HG03066 (cell line): ENCODE measurements around the gene GRM1.

Experiments used
- ATAC-seq: cut with Tn5 transposase; IDR thresholded peaks from one replicate; pipeline ENCODE4 v1.9.1; 2021; ENCODE audit warnings: low read depth; ENCODE audit not compliant: unreplicated experiment

The GRM1 gene

DNA sequence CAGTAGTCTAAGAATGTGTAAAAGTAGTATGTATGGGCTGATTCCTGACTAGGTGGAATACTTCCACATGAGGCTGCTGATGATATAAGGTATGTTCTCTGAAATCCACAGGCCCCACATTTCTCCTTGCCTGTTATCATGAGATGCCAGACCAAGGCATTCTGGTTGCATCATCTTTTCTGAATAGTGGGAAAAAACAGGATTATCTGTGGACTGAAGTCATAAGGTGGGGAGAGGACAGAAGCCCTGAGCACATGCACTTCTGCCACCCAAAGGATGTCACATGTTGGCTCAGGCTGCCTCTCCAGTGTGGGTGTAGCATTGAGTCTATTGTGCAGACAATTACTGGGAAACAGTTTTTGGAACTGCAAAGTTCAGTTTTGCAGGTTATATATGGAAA lies 330.3 kb downstream of the GRM1 start:
- ATAC-seq: no peak

DNA sequence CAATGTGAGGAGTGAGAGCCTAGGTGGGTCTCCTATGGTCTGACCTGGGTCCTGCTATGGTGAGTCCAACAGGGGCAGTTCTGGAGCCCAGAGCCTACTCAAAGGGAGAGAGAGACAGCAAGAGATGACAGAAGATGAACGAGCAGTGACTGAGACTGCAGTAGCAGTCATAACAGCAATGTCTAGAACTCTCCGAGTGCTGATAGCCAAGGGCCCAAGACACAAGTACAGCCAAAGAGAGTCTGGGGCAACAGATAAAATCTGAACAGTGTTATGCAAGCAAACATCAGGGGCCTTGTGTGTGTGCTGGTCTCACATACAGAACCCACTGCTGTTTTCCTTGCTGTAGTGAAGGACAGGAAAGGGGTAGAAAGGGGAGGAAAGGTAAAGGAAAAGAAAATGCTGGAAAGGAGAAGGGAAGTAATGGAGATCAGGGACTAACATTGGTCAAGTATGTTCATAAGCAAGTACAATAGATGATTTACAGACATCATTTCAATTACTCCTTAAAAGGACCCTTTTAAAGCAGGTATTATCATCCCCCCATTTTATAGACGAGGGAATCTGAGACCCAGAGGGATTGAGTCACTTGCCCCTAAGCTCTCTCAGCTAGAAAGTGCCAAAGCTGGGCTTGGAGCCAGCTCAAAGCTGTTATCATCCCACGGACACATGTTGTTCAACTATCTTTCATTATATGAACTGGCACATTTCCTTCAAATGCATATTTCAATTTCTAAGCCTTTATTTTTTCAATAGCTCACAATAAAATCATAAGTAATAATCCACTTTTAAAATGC lies 332.5 kb downstream of the GRM1 start:
- no peak for ATAC-seq

DNA sequence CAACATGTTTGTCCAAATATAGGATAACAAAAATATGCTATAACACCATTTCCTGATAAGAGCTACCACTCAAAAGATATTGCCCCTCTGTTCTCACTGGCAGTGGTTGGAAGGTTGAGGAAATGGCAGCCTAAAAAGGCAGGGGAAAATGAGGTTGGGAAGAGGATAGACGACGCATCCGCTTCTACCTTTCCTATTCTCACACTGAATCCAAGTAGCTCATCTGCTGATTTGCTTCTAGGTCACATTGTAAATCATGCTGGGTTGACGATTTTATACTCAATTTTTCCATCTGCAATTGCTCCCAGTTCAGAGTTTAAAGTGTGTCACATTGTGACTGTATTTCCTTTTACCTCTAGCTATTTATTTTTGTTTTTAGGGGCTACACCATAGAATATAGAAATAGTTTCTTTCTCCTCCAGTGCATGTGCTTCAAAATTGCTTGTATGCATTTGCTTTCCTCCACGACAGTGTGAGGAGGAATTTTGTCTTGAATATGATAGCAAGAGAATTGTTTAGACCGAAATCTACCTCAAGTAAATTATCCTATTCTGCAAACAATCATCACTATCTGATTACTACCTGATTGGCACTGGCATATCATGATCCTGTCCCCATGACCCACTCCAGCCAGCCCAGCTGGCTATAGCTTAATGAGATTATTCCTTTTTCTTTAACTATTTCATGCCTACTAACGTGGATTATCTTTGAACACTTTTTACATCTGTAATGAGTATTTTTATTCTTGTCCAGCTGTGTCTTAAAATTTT lies 335.2 kb downstream of the GRM1 start:
- ATAC-seq: no peak

DNA sequence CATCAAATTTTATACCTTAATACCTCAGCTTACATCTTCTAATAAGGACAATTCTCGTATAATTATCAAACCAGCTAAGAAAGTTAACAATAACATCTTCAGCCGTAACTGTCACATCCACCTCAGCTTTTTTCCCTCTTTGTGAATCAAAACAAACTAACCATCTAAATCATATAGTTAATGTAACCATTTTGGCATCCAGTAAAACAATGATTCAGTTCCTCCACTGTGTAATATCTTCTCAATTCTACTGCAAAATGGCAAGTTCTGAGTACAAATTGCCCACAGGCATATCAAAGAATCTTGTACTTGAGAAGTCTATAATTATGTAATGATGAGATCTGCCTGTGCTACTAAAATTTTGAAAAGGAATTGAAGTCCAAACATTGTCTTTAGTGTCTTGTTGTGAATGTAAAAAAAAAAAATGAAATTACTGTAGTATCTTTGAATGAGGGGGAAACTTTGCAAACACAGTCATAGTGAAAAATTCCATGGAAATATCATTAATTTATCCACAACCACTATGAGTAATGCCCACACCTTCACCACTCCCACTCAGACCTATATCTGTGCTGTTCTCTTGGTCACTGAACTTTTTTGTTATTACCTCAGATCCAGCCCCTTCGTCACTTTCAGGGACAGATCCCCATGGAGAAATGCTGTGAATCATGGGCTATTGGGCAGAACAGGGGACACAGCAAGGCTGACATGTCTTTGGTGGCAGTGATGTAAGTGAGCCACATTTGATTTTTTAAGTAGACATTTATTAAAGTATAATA lies 336.1 kb downstream of the GRM1 start:
- no peak for ATAC-seq

DNA sequence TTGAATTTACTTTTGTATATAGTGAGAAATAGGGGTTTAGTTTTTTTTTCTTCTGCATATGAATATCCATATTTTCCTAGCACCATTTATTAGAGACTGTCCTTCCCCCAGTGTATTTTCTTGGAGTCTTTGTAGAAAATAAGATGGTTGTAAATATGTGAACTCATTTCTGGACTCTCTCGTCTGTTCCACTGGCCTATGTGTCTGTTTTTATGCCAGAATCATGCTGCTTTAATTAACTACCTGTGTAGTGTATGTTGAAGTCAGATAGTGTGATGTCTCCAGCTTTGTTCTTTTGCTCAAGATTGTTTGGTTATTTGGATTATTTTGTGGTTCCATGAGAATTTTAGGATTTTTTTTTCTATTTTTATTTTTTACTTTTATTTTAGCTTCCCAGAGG lies 338.2 kb downstream of the GRM1 start:
- no peak for ATAC-seq

DNA sequence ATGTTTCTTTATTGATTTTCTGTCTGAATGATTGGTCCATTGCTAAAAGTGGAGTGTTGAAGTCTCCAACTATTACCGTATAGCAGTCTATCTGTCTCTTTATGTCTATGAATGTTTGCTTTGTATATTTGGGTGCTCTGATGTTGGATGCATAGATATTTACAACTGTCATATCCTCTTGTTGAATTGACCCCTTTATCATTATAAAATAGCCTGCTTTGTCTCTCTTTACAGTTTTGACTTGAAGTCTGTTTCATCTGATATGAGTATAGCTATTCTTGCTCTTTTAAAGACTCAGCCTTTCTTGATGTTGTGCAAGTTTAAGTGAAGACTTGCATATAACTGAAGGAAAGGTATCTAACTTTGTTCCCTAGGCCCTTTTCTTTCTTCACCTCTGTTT lies 341.0 kb downstream of the GRM1 start:
- no peak for ATAC-seq

DNA sequence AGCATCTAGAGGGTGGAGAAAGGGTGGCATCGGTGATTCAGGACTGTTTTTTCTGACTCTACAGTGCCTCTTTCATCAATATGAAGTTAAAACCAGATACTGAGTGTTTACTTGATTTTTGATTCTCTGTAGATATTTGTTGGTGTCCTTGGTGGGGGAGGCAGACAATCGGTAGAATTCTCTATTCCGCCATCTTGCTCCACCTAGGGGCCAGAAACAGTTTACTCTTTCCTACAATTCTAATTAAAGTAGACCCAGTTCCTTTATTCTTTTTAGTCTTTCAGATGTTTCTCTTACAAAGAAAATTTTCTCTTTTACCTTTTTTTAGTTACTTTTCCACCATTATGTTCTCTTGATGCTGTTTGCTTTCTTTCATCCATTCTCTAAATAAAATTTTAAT lies 352.6 kb downstream of the GRM1 start:
- ATAC-seq: no peak

DNA sequence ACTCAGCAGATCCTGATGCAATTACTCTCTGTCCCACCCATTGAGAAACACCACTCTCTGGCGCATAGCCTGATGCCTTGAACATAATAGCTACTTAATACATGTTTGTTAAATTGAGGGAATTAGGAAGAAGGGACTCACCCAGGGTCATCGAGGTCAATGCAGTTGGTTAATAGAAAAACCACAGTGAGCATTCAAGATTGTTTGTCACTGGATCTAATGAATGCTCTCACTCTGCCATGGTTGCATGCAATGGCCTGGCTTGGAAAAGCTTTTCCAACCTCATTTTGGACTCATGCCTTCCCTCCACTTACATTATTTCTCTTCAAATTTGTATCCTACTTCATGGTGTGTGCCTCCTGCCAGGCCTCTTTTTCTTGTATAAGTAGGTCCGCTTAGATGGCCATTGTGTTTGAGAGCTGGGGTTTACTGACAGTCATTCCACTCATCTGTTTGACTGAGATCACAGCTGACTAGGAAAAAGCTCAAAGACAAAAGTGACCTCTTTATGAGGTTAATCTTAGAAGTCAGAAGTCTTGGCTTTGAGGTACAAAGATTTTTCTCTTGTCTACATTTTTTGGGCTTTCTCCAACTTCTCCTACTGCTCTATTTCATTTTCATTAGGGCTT lies 360.0 kb downstream of the GRM1 start:
- ATAC-seq: no peak

DNA sequence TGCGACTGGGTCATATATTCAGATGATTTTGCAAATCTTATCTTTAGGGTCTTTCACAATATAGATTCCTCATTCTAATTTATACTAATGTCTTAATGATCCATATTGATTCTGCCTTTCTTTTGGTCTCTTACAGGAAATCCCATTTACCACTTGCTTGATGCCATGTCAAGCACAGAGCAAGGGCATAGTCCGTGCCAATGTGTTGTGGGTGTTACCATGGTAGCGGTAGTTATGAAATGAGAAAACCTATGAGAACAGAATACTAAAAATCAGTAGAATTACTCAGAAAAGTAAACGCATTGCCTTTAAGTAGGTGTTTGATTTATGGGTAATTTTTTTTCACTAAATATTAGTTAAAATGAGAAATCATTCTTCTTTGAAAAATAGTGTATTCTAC lies 360.9 kb downstream of the GRM1 start:
- no peak for ATAC-seq

DNA sequence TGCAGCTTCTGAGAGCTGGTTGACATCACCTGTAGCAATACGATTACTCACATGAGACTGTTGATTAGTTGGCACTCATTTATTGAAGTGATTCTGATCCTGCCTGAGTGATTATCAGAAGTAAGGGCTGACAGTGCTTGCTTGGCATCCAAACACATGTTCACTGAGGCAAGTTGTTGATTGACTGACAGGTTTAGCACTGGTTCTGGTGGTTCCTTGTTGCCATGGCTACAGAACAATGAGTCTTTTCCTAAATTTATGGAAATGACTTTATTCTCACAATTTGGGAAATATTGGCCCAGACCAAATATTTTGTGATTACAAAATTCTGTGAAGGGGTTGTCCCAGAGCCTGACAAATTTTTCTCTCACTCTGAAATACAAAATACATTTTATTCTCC lies 368.8 kb downstream of the GRM1 start:
- no peak for ATAC-seq

DNA sequence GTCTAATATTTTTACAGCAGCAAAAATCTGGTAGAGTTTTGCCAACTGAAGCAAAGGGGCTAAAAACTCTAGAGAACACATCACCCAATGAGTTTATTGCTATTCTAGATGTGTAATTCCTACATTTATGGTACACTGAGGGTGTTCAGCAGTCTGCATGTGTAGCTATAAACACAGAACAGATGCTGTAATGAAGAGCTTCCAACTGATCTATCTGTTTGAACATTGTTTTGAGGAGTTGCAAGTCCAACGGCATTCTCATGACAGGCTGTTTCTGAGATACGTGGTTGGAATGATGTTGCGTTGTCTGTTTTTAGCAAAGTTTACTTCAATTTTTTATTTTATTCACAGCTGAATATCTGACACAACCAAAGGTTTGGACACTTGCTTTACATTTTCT lies 373.6 kb downstream of the GRM1 start:
- ATAC-seq: no peak

DNA sequence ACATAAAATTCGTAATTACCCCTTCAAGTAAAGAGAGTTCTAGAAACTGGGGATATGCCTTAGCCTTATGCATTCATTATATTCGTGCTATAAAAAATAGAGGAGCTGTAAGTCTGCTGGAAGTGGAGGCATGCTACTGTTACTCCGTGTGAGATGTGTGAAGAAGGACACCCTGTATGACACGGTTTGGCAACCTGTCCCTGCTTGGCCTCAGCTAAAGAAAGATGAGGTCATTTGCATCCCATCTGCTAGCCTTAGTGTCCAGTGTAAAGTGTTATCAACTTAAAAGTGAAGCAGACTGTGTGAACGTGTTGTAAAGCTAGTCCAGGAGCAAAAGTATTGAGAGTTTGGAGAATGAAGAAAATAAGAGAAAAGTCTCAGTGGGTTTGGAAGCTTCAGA lies 379.7 kb downstream of the GRM1 start:
- ATAC-seq: no peak

DNA sequence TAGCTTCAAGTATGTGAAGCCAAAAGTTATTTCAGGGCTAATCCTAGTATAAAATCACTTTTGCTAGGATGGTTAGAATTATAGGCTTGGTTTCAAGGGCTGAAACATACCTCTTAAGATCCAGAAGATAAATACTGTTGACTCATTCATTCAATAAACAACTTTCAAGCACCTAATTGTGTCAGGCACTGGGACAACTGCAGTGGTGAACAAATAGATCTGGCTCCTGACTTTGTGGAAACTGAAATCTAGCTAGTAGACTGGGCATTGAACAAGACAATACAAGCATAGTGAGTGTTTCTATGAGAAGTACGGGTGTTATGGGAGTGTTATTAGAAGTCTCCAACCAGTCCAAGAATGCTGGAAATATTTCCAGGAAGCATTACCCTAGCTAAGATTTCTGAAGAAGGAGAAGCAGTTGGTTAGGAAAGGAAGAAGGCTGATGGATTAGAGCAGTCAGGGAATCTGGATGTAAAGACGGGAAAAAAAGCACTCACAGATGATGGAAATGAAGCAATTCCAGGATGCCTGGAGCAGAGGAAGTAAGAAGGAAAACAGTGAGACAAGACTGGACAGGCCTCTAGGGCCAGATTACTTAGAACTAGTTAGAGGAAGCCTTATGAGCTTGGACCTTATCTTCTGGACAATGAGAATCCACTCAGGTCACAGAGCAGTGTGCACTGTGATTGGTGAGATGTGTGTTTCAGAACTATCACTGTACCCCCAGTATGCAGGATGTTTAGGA lies 382.2 kb downstream of the GRM1 start:
- no peak for ATAC-seq

DNA sequence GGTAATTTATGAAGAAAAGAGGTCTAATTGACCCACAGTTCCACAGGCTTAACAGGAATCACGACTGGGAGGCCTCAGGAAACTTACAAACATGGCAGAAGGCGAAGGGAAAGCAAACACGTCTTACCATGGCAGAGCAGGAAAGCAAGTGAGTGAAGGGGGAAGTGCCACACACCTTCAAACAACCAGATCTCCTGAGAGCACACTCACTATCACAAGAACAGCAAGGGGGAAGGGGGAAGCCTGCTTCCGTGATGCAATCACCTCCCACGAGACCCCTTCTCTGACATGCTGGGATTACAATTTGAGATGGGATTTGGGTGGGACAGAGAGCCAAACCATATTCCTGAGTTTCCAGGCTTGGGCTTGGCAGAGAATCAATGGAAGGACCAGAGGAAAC lies 390.7 kb downstream of the GRM1 start:
- ATAC-seq: no peak

DNA sequence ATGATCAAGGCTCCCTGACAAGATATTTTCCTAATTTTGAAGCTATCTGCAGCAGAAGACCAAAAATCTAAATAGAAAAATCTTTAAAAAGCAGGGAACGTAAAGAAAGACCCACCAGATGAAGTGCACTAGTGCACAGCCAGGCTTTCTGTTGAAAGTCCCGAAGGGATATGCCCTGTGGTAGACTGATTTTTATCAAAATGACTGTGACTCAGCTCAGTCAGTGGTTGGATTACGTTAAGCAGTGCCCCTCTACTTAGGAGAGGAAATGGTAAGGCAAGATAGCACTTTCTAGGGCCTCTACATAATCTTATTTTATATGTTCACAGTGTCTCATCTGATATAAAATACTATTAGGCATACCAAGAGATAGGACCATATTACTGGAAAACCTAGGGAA lies 391.4 kb downstream of the GRM1 start:
- no peak for ATAC-seq

DNA sequence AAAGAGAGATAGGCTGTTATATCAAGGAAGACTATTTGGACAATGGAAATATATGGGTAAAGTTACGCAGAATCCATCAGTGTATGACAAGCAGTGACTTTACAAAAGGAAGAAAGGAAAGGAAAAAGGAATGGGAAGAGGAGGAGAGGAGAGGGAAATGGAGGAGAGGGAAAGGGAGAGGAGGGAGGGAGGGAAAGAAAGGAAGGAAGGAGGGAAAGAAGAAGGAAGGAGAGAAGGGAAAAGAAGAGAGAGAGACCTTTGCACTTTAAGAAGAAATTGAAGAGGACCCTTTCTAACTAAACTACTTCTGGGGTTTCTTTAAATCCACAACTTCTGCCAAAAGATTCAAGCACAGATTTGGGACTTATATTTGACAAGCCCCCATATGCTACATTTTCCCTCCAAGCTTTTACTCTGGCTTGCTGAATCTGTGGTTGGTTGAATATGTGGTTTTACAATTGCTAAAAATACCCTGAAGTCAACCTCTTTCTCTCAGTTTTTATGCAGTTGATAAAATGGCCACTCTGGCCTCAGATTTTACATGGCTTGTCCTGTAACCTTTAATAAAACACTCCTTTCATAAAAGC lies 394.0 kb downstream of the GRM1 start:
- no peak for ATAC-seq

DNA sequence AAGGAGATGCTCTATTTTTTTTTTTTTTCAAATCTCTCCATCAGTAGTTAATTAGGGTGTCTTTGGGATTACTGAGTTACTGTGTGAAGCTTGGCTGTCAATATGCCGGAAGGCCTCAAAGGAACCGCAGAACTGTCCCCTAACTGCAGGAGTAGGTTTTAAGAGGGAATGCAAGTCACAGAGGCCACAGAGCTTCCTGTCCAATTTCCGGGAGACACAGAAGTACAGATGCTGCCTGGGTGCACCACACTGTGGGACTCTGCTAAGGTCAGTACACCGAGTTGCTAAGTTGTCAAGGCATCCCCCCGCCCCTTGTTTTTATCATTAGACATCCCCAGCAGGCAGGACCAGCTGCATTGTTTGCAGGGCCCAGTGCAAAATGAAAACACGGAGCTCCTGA lies 394.6 kb downstream of the GRM1 start:
- no peak for ATAC-seq

DNA sequence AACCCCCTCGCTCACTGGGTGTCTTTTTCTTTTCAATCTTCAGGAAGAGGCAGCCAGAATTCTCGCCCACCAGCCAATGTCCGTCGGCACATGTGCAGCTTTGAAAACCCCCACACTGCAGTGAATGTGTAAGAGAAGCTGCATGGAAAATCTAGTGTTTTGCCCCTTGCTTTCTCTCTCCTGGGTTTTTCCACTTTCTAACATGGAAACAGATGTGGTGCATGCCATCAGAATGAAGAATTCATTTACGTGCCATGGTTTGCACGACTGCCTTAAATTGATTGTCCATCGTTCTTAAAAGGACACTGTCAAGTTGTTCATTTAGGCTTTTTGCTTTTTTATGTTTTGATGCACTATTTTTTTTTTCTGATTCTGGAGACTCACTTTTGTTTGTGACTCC lies 397.7 kb downstream of the GRM1 start:
- no peak for ATAC-seq

DNA sequence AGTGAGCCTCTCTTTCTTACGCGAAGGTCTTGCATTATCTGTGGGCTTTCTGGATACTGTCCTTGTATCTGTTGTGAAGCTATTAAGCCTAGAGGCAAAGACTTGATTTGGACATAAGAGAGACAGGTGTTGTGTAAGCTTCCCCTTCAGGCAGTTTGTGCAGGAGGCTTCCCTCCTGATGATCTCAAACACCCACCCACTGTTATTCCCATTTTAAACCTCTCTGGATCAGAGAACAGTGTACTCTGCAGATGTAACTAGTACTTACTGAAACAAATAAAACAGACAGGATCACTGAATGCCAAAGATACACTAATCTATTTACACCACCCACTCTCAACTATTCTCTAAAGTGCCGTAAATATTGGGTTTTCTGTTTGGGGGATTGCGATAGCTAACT lies 401.0 kb downstream of the GRM1 start:
- no peak for ATAC-seq
